ENCODE results near the gene ZSCAN26.

ZSCAN26 gene

DNA sequence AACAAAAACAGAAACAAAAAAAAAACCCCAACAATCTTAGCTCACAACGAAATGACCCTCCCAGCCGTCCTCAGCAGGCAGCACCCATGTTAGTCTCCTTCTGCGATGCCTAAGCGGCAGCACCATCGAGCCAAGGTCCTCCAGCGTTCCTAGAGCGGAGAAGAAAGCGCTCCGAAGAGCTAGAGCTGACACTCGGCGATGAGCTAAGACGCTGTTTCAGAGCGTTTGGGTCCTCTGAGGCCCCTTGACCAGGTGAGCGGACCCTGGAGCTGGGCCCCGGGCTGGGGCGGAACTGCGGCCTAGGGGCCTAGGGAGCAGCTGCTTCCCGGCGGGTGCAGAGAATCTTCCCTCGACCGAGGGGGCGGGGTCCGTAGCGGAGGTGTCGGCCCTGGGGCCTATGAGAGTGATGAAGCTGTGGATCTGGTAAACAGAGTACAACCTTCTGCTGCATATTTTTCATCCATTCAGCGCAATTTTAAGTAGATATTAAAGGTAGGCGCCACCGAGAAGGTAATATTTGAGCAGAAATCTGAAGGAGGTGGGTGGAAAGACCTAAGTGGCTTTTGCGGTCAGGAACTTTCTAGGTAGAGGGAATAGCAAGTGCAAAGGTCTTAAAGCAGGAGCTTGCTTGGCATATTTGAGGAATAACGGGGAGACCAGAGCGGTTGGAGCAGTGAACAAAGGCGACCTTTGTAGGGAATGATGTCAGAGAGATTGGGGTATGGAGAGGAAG lies at the start of gene ZSCAN26:
ZSCAN26 (plus strand) TSS at position 182 of the 733 bp plus-strand sequence. CDS start 4,777 bp downstream, outside the sequence.
- H3K27ac ChIP-seq (ENCODE audit: low read depth in 2 of 2, low read length in 2 of 2) = peak within 1 kb of the TSS; percentile 73 to 80

DNA sequence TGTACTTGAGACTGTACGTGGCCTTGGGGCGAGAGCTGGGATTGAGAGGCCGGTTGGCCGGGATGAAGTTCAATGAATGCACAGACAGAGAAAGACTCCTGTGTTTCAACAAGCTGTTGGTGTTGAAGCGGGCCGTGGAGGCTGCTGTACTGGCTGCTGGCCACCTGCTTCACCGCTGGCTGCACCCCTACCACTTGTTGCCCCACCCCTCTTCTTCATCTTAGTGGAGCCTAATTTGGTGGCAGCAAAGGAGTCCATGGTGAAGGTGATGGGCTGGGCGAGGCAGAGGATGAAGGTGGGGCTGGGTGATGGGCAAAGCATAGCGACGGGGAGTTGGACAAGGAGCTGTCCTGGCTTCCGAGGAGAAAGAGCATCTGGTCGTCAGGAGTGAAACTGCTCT lies 49.1 kb upstream of the ZSCAN26 start:
- Histone ChIP-seq H3K27ac (ENCODE audit: low read depth in 2 of 2, low read length in 2 of 2) (no peak overlapping the region), H3K4me3 (ENCODE audit: low read length in 2 of 2) (peak overlapping the region; percentile 5 to 69), H3K36me3 (ENCODE audit: control insufficient read depth in 2 of 2, insufficient read depth in 2 of 2, low read length in 2 of 2) (no peaks in the 10 kb centered on the region), H3K9me3 (ENCODE audit: control insufficient read depth in 2 of 2, low read length in 2 of 2) (no peaks in the 10 kb centered on the region), H3K9ac (ENCODE audit: low read depth in 1 of 2, low read length in 2 of 2) (no peak overlapping the region), H3K27me3 (ENCODE audit: control insufficient read depth in 2 of 2, insufficient read depth in 2 of 2, low read length in 2 of 2) (peaks cover 3 to 4% of the 10 kb centered on the region in 2 donors), H3K4me1 (ENCODE audit: control insufficient read depth in 2 of 2, insufficient read depth in 2 of 2, low read length in 2 of 2) (peaks cover 9 to 16% of the 10 kb centered on the region in 2 donors)

More for the DNA sequence above, at the start of gene ZSCAN26:
- peak within 1 kb of the TSS; percentile 81 to 93 for H3K4me3 ChIP-seq (ENCODE audit: low read length in 2 of 2)
- H3K4me1 ChIP-seq (ENCODE audit: control insufficient read depth in 2 of 2, insufficient read depth in 2 of 2, low read length in 2 of 2) = peaks cover 0 to 9% of the 10 kb centered on the region in 2 donors
- H3K27me3 ChIP-seq (ENCODE audit: control insufficient read depth in 2 of 2, insufficient read depth in 2 of 2, low read length in 2 of 2) = no peaks in the 10 kb centered on the region
- H3K36me3 ChIP-seq (ENCODE audit: control insufficient read depth in 2 of 2, insufficient read depth in 2 of 2, low read length in 2 of 2) = peaks cover 0 to 5% of the 10 kb centered on the region in 2 donors
- H3K9ac ChIP-seq (ENCODE audit: low read depth in 1 of 2, low read length in 2 of 2) = peak within 1 kb of the TSS; percentile 87 to 88
- H3K9me3 ChIP-seq (ENCODE audit: control insufficient read depth in 2 of 2, low read length in 2 of 2) = no peaks in the 10 kb centered on the region

DNA sequence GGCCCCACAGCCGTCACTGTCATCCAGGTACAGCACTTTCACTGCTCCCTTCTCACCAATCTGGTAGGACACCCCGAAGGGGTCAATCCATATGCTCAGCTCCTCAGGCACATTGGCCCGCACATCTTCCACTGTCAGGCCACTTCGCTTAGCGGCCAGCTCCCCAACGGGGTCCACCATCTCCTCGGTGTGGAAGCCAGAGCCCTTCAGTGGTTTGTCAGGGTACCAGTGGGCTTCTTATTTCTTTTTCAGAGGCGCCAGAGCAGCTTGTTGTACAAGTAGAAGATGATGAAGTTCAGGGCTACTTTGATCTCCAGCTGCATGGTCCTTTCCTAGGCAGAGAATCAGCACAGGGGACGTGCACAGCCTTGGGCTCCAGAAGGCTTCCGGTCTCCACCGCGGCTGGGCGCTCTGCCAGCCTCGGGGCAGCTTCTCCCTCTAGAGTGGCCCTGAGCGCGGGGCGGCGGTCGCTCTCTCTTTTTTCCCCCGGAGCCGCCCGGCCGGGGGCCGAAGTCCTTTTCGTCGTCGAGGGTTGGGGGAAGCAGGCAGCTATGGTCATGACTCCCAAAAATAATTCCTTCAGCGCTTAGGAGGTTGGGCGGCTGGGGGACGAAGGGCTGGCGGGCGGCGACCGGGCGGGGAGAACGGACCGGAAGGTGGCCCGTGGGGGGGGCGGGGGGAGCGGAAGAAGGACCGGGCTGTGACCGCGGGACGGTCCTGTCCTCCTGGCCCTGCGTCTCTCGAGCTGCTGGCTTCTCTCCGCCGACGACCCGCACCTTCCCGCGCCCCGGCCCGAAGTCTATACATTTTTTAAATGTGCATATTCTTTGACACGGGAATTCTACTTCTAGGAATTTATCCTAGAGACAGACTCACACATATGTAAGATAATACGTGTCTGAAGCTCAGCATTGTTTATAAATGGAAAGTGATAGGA lies 48.4 kb upstream of the ZSCAN26 start:
- peak overlapping the region; percentile 64 to 74 for H3K27ac ChIP-seq (ENCODE audit: low read depth in 2 of 2, low read length in 2 of 2)
- H3K4me3 ChIP-seq (ENCODE audit: low read length in 2 of 2) = peak overlapping the region; percentile 69 to 71
- no peaks in the 10 kb centered on the region for H3K36me3 ChIP-seq (ENCODE audit: control insufficient read depth in 2 of 2, insufficient read depth in 2 of 2, low read length in 2 of 2)
- H3K9me3 ChIP-seq (ENCODE audit: control insufficient read depth in 2 of 2, low read length in 2 of 2) = no peaks in the 10 kb centered on the region
- peak overlapping the region; percentile 68 to 71 for H3K9ac ChIP-seq (ENCODE audit: low read depth in 1 of 2, low read length in 2 of 2)
- H3K4me1 ChIP-seq (ENCODE audit: control insufficient read depth in 2 of 2, insufficient read depth in 2 of 2, low read length in 2 of 2) = peaks cover 9 to 13% of the 10 kb centered on the region in 2 donors
- H3K27me3 ChIP-seq (ENCODE audit: control insufficient read depth in 2 of 2, insufficient read depth in 2 of 2, low read length in 2 of 2) = peaks cover 3 to 4% of the 10 kb centered on the region in 2 donors

DNA sequence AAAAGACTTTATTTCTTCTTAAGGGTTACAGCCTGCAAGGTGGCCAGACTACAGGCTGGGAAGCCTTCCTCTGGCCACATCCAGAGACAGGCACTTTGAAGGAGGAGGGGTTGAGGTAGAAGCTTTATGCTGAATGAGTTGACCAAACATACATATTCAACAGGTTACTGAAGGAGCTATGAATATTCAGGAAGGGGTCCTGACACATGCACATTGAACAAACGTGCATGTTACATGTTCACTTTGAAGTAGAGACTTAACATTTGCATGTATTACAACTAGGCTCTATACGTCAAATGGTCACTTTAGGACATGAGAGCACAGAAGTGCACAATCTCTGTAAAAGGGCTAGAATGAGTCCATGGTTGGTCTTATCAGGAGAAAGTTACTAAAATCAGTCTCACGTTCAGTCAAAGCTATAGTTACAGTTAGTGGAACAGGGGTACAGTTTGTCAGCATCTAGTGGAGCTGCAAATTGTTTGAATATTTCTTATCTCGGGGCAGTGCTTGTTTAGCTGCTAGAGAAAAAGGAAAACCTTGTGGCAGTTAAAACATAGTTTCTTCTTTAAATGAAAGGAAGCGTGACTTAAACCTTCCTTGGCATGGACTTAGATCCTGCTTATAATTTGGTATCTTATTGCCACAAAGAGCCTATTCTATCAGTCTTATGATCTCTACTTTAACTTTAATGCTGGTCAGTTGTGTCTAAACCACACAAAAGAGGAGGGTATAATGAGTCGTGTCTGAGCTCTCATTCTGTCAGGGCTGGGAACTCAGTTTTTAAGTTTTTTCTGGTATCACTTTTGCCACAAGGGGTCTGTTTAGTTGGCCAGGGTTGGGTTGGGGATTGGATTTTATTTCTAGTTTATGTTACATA lies 46.4 kb upstream of the ZSCAN26 start:
- Histone ChIP-seq H3K4me1 (ENCODE audit: control insufficient read depth in 2 of 2, insufficient read depth in 2 of 2, low read length in 2 of 2) (peaks cover 7 to 13% of the 10 kb centered on the region in 2 donors), H3K9ac (ENCODE audit: low read depth in 1 of 2, low read length in 2 of 2) (no peak overlapping the region), H3K27ac (ENCODE audit: low read depth in 2 of 2, low read length in 2 of 2) (no peak overlapping the region), H3K4me3 (ENCODE audit: low read length in 2 of 2) (no peak overlapping the region), H3K36me3 (ENCODE audit: control insufficient read depth in 2 of 2, insufficient read depth in 2 of 2, low read length in 2 of 2) (no peaks in the 10 kb centered on the region), H3K27me3 (ENCODE audit: control insufficient read depth in 2 of 2, insufficient read depth in 2 of 2, low read length in 2 of 2) (peaks cover 0 to 4% of the 10 kb centered on the region in 2 donors), H3K9me3 (ENCODE audit: control insufficient read depth in 2 of 2, low read length in 2 of 2) (no peaks in the 10 kb centered on the region)

DNA sequence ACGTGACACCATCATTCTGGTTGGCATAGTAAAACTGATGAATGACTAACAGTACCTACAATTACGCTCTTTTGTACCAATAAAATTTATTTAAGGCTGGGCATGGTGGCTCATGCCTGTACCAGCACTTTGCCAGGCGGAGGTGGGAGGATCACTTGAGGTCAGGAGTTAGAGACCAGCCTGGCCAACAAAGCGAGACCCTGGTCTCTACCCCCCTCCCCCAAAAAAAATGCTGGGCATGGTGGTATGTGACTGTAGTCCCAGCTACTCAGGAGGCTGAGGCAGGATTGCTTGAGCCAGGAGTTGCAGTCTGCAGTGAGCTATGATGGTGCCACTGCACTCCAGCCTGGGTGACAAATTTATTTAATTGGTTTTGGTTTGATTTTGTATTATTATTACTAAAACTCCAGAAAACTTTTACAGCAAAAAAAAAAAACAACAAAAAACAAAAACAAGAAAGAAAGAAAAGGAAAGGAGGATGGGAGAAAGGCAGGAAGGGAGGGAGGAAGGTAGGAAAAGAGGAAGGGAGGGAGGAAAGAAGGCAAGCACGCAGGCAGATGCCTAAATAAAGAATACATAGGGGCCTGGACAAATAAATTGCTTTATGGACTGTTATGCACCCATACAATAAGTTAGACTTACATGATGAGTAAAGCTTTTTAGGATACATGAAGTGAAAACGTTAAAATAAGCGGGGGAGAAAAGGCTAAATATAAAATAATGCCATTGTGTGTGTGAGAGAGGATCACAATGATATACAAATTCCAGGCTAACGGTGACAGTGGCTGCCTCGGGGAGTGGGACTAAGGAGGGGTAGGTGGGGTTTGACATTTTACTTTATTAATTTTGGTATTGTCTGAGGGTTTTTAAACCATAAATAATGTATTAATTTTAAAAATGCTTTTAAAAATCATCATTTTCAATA lies 42.5 kb upstream of the ZSCAN26 start:
- peak overlapping the region; percentile 29 to 81 for H3K9ac ChIP-seq (ENCODE audit: low read depth in 1 of 2, low read length in 2 of 2)
- peaks cover 16 to 21% of the 10 kb centered on the region in 2 donors for H3K36me3 ChIP-seq (ENCODE audit: control insufficient read depth in 2 of 2, insufficient read depth in 2 of 2, low read length in 2 of 2)
- H3K4me3 ChIP-seq (ENCODE audit: low read length in 2 of 2) = peak overlapping the region; percentile 89 to 90
- H3K27ac ChIP-seq (ENCODE audit: low read depth in 2 of 2, low read length in 2 of 2) = peak overlapping the region; percentile 52 to 67
- no peaks in the 10 kb centered on the region for H3K9me3 ChIP-seq (ENCODE audit: control insufficient read depth in 2 of 2, low read length in 2 of 2)
- no peaks in the 10 kb centered on the region for H3K4me1 ChIP-seq (ENCODE audit: control insufficient read depth in 2 of 2, insufficient read depth in 2 of 2, low read length in 2 of 2)
- peaks cover 0 to 4% of the 10 kb centered on the region in 2 donors for H3K27me3 ChIP-seq (ENCODE audit: control insufficient read depth in 2 of 2, insufficient read depth in 2 of 2, low read length in 2 of 2)

DNA sequence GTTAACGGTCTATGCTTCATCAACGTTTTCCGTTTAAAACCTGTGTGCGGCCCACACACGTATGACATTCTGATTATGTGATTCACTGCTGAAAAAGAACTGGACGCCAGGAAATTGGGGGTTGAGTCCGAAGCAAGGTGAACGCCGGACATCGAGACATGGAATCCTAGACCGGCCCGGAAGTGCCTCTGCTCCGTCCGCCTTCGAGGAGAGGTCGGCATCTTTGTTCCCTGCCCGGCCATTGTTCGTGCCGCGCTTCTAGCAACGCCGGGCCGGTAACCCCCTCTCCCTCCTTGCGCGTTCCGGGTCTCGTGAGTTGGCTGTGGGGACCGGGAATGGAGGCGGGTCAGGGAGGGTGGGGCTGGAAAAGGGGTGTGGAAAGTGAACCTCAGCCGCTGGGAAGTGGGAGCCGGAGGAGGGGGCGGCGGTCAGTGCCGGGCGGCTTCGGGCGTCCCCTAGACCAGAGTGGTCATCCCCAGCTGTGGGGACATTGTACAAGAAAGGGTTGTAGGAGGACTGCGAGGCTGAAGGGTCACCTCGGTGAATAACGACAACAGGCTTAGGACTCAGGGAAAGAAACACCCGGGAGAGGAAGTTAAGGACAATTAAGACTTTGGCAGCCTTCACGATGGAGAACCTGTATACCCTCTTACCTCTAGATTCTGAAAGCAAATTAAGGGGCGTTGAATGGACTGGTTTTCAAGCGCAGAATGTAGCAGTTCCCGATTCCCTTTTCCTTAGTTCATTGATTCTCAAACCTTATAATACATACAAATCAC lies 41.7 kb upstream of the ZSCAN26 start, which contains the start of gene ZSCAN9:
ZSCAN9 (plus strand) TSS at position 220 of the 779 bp plus-strand sequence. CDS start 1,810 bp downstream, outside the sequence.
- H3K9ac ChIP-seq (ENCODE audit: low read depth in 1 of 2, low read length in 2 of 2) = peak within 1 kb of the TSS; percentile 29 to 81
- H3K27me3 ChIP-seq (ENCODE audit: control insufficient read depth in 2 of 2, insufficient read depth in 2 of 2, low read length in 2 of 2) = peaks cover 0 to 3% of the 10 kb centered on the region in 2 donors
- no peaks in the 10 kb centered on the region for H3K4me1 ChIP-seq (ENCODE audit: control insufficient read depth in 2 of 2, insufficient read depth in 2 of 2, low read length in 2 of 2)
- H3K9me3 ChIP-seq (ENCODE audit: control insufficient read depth in 2 of 2, low read length in 2 of 2) = no peaks in the 10 kb centered on the region
- peak within 1 kb of the TSS; percentile 52 to 67 for H3K27ac ChIP-seq (ENCODE audit: low read depth in 2 of 2, low read length in 2 of 2)
- peak within 1 kb of the TSS; percentile 89 to 90 for H3K4me3 ChIP-seq (ENCODE audit: low read length in 2 of 2)
- peaks cover 18 to 25% of the 10 kb centered on the region in 2 donors for H3K36me3 ChIP-seq (ENCODE audit: control insufficient read depth in 2 of 2, insufficient read depth in 2 of 2, low read length in 2 of 2)

DNA sequence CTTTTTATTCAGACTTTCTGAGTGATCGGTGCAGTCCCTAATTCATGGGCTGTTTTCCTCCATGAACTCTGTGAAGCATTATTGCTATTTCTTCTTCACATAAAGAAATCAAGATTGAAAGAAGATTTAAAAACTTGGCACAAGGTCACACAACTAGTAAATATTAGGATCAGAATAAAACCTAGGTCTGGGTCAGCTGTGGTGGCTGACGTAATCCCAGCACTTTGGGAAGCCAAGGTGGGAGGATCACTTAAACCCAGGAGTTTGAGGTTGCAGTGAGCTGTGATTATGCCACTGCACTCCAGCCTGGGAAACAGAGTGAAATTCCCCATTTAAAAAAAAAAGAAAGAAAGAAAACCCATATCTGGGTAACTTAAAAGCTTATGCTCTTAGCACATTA lies 40.5 kb upstream of the ZSCAN26 start:
- Histone ChIP-seq H3K36me3 (ENCODE audit: control insufficient read depth in 2 of 2, insufficient read depth in 2 of 2, low read length in 2 of 2) (peaks cover 25 to 31% of the 10 kb centered on the region in 2 donors), H3K27ac (ENCODE audit: low read depth in 2 of 2, low read length in 2 of 2) (no peak overlapping the region), H3K4me3 (ENCODE audit: low read length in 2 of 2) (peak overlapping the region in 1 of 2 donors; percentile 89), H3K9ac (ENCODE audit: low read depth in 1 of 2, low read length in 2 of 2) (no peak overlapping the region), H3K4me1 (ENCODE audit: control insufficient read depth in 2 of 2, insufficient read depth in 2 of 2, low read length in 2 of 2) (no peaks in the 10 kb centered on the region), H3K9me3 (ENCODE audit: control insufficient read depth in 2 of 2, low read length in 2 of 2) (no peaks in the 10 kb centered on the region), H3K27me3 (ENCODE audit: control insufficient read depth in 2 of 2, insufficient read depth in 2 of 2, low read length in 2 of 2) (no peaks in the 10 kb centered on the region)

DNA sequence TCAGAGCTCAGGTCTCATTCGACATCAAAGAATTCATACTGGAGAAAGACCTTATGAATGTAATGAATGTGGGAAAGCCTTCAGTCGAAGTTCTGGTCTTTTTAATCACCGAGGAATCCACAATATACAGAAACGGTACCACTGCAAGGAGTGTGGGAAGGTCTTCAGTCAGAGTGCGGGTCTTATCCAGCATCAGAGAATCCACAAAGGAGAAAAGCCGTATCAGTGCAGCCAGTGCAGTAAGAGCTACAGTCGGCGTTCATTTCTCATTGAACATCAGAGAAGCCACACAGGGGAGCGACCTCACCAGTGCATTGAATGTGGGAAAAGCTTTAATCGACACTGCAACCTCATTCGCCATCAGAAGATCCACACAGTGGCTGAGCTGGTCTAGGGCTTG lies 34.2 kb upstream of the ZSCAN26 start:
- no peaks in the 10 kb centered on the region for H3K27me3 ChIP-seq (ENCODE audit: control insufficient read depth in 2 of 2, insufficient read depth in 2 of 2, low read length in 2 of 2)
- no peaks in the 10 kb centered on the region for H3K9me3 ChIP-seq (ENCODE audit: control insufficient read depth in 2 of 2, low read length in 2 of 2)
- peaks cover 36 to 43% of the 10 kb centered on the region in 2 donors for H3K36me3 ChIP-seq (ENCODE audit: control insufficient read depth in 2 of 2, insufficient read depth in 2 of 2, low read length in 2 of 2)
- no peak overlapping the region for H3K9ac ChIP-seq (ENCODE audit: low read depth in 1 of 2, low read length in 2 of 2)
- no peak overlapping the region for H3K27ac ChIP-seq (ENCODE audit: low read depth in 2 of 2, low read length in 2 of 2)
- H3K4me3 ChIP-seq (ENCODE audit: low read length in 2 of 2) = no peak overlapping the region
- H3K4me1 ChIP-seq (ENCODE audit: control insufficient read depth in 2 of 2, insufficient read depth in 2 of 2, low read length in 2 of 2) = no peaks in the 10 kb centered on the region
